Activated CD8-positive, alpha-beta memory T cell treated with anti-CD3 and anti-CD28 coated beads, Interleukin-2, amount 10 ng/mL, durations not matched to agents 7 days and 5 days (primary cell): ENCODE results near the gene SPDYE11. TPM values are rescaled to one million over a fixed set of nuclear protein-coding genes. Genes with fewer than 3 reads are reported as not detected.
"Not testable (repeated sequence)": the region's sequence is repeated elsewhere in the genome, so short reads cannot be mapped to it uniquely, and the experiment has no call there.

Experiments
- ATAC-seq: fragments of 150-1000 bp; cut with Tn5 transposase; one replicate; pipeline ENCODE4 v1.10.0; 2021; ENCODE audit warnings: moderate library complexity
- CTCF ChIA-PET: fragments of 350-600 bp; sonication (Branson Sonifier 250); formaldehyde crosslinking; loops from one replicate; lab custom pipeline; 2021; ENCODE audit warnings: antibody characterized with exemption; lab: Charles Lee
- DNase-seq: peaks from one replicate; pipeline ENCODE4 v3.0.0-alpha.2; 2020
- H3K27ac Mint-ChIP-seq: one replicate; pipeline ENCODE4 v1.8.0; 2021; ENCODE audit warnings: mild to moderate bottlenecking, mixed read lengths
- H3K27me3 Mint-ChIP-seq: one replicate; pipeline ENCODE4 v1.8.0; 2021; ENCODE audit warnings: mixed read lengths
- H3K36me3 Mint-ChIP-seq: one replicate; pipeline ENCODE4 v1.8.0; 2021; ENCODE audit warnings: mild to moderate bottlenecking, mixed read lengths
- H3K4me1 Mint-ChIP-seq: one replicate; pipeline ENCODE4 v1.8.0; 2021; ENCODE audit warnings: mixed read lengths
- H3K4me3 Mint-ChIP-seq: one replicate; pipeline ENCODE4 v1.8.0; 2021; ENCODE audit warnings: mild to moderate bottlenecking, moderate library complexity, mixed read lengths
- H3K9me3 Mint-ChIP-seq: one replicate; pipeline ENCODE4 v1.8.0; 2022; ENCODE audit warnings: low read depth, mixed read lengths
- total RNA-seq, 2 experiments: library from RNA; stranded (reverse); gene quantifications; one replicate each; pipeline ENCODE4 v1.2.3, GENCODE V29; 2021

SPDYE11 gene, protein sequence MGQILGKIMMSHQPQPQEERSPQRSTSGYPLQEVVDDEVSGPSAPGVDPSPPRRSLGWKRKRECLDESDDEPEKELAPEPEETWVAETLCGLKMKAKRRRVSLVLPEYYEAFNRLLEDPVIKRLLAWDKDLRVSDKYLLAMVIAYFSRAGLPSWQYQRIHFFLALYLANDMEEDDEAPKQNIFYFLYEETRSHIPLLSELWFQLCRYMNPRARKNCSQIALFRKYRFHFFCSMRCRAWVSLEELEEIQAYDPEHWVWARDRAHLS
- total RNA-seq = not detected

DNA sequence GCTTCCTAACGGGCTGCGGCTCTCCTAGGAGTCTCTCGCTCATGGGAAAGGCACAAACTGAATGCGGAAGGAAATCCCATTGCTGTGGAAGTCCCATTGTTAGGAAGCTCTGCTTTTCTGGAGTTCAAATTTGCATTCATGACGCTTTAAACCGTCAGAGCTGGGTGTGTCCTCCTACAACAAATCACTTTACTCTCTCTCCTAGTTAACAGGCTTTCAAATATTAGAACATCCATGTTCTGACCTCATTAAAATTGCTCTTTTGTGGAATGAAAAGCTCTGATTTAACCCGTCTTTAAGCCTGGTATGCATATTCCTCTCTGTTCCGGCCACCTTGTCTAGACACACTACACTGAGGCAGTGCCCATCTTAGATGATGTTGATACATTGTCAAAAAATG lies at the start of gene SPDYE11:
SPDYE11 (minus strand) TSS at position 101 of the 400 bp plus-strand sequence. CDS start 1,800 bp downstream, outside the sequence.
- H3K27ac Mint-ChIP-seq, H3K36me3 Mint-ChIP-seq, DNase-seq, CTCF ChIA-PET, H3K4me3 Mint-ChIP-seq, ATAC-seq, H3K9me3 Mint-ChIP-seq, H3K27me3 Mint-ChIP-seq, H3K4me1 Mint-ChIP-seq: not testable (repeated sequence)

DNA sequence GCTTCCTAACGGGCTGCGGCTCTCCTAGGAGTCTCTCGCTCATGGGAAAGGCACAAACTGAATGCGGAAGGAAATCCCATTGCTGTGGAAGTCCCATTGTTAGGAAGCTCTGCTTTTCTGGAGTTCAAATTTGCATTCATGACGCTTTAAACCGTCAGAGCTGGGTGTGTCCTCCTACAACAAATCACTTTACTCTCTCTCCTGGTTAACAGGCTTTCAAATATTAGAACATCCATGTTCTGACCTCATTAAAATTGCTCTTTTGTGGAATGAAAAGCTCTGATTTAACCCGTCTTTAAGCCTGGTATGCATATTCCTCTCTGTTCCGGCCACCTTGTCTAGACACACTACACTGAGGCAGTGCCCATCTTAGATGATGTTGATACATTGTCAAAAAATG lies 28.2 kb upstream of the SPDYE11 start, which contains the start of gene SPDYE9:
SPDYE9 (minus strand) TSS at position 101 of the 400 bp plus-strand sequence. CDS start 1,800 bp downstream, outside the sequence.
- H3K4me3 Mint-ChIP-seq, H3K4me1 Mint-ChIP-seq, H3K27me3 Mint-ChIP-seq, H3K36me3 Mint-ChIP-seq, CTCF ChIA-PET, H3K27ac Mint-ChIP-seq, ATAC-seq, DNase-seq, H3K9me3 Mint-ChIP-seq: not testable (repeated sequence)

DNA sequence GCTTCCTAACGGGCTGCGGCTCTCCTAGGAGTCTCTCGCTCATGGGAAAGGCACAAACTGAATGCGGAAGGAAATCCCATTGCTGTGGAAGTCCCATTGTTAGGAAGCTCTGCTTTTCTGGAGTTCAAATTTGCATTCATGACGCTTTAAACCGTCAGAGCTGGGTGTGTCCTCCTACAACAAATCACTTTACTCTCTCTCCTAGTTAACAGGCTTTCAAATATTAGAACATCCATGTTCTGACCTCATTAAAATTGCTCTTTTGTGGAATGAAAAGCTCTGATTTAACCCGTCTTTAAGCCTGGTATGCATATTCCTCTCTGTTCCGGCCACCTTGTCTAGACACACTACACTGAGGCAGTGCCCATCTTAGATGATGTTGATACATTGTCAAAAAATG lies 28.0 kb downstream of the SPDYE11 start, which contains the start of gene SPDYE8:
SPDYE8 (minus strand) TSS at position 101 of the 400 bp plus-strand sequence. CDS start 1,800 bp downstream, outside the sequence.
- H3K36me3 Mint-ChIP-seq, H3K4me1 Mint-ChIP-seq: not testable (repeated sequence)

GRCh38 chr7:73006491-73006890 lies 51.2 kb downstream of the SPDYE11 start:
- peak; percentile 39 for DNase-seq
- H3K27me3 Mint-ChIP-seq, ATAC-seq, CTCF ChIA-PET, H3K36me3 Mint-ChIP-seq, H3K4me1 Mint-ChIP-seq, H3K27ac Mint-ChIP-seq, H3K9me3 Mint-ChIP-seq: not testable (repeated sequence)
- H3K4me3 Mint-ChIP-seq = peak overlapping the region; percentile 46

More for the DNA sequence above, 28.0 kb downstream of the SPDYE11 start, which contains the start of gene SPDYE8:
- ATAC-seq, DNase-seq, H3K27me3 Mint-ChIP-seq, H3K4me3 Mint-ChIP-seq, H3K9me3 Mint-ChIP-seq, CTCF ChIA-PET, H3K27ac Mint-ChIP-seq: not testable (repeated sequence)

- peak overlapping the region; percentile 100 for H3K27ac Mint-ChIP-seq
- H3K27me3 Mint-ChIP-seq, H3K4me1 Mint-ChIP-seq, CTCF ChIA-PET, H3K9me3 Mint-ChIP-seq, H3K36me3 Mint-ChIP-seq: not testable (repeated sequence)
- H3K4me3 Mint-ChIP-seq = peak overlapping the region; percentile 95
- DNase-seq = peak; percentile 96
- ATAC-seq = peak; percentile 89
Measured at GRCh38 chr7:73005693-73006447, 51.8 kb downstream of the SPDYE11 start.

DNA sequence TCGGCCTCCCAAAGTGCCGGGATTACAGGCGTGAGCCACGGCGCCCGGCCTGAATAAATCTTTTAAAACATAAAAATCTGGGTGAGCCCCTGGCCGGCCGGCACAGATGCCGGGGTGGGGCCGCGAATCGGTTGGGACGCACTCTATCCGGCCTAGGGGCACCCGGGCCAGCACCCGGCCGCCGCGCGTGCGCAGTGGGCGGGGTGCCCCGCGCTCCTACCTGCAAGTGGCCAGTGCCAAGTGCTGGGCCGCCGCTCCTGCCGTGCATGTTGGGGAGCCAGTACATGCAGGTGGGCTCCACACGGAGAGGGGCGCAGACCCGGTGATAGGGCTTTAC lies 52.4 kb downstream of the SPDYE11 start:
- peak overlapping the region; percentile 100 for H3K27ac Mint-ChIP-seq
- CTCF ChIA-PET = not testable (repeated sequence)
- peak; percentile 84 for DNase-seq

GRCh38 chr7:72997887-72998468 lies 59.7 kb downstream of the SPDYE11 start:
- H3K36me3 Mint-ChIP-seq, H3K4me1 Mint-ChIP-seq, ATAC-seq, DNase-seq, H3K27me3 Mint-ChIP-seq, H3K9me3 Mint-ChIP-seq, H3K4me3 Mint-ChIP-seq, CTCF ChIA-PET, H3K27ac Mint-ChIP-seq: not testable (repeated sequence)

More for the DNA sequence above, 52.4 kb downstream of the SPDYE11 start:
- H3K27me3 Mint-ChIP-seq, H3K4me1 Mint-ChIP-seq, H3K36me3 Mint-ChIP-seq, H3K9me3 Mint-ChIP-seq: not testable (repeated sequence)
- peak overlapping the region; percentile 95 for H3K4me3 Mint-ChIP-seq
- ATAC-seq = peak; percentile 89

Other genes with a start within 250 kb of the SPDYE11 start
- gene TYW1B, start 229.7 kb downstream of the SPDYE11 start, total RNA-seq = 1 to 10 TPM; 4.2 to 4.4 TPM
- 10 to 100 TPM; 60.2 to 67.1 TPM for gene POM121, start 132.8 kb downstream of the SPDYE11 start, total RNA-seq
- gene TRIM74, start 88.4 kb downstream of the SPDYE11 start, total RNA-seq = 1 to 10 TPM in 1 of 2 experiments, under 1 TPM in 1; 0.94 to 1.8 TPM
- gene SPDYE8, start 28.1 kb downstream of the SPDYE11 start, total RNA-seq = not detected
- gene SPDYE9, start 28.1 kb upstream of the SPDYE11 start, total RNA-seq = not detected